Measurements from ENCODE around the gene ATP13A1.

Gene ATP13A1

GRCh38 chr19:19623383-19623782 lies 40.1 kb downstream of the ATP13A1 start:
- ATAC-seq, result no peak
- TF ChIP-seq TSHZ2 (CRISPR knock-in tag; IDR thresholded peaks at IDR 0.05), result no peak
- no peak for TF ChIP-seq GLIS3 (CRISPR knock-in tag; IDR thresholded peaks at IDR 0.05)
- no peak for TF ChIP-seq BACH2 (CRISPR knock-in tag; IDR thresholded peaks at IDR 0.05; ENCODE audit: borderline replicate concordance)
- no peak for TF ChIP-seq CREB5 (CRISPR knock-in tag; IDR thresholded peaks at IDR 0.05; ENCODE audit: low read depth)
- TF ChIP-seq CSDC2 (CRISPR knock-in tag; IDR thresholded peaks at IDR 0.05), result no peak
- no peak for TF ChIP-seq POU6F1 (CRISPR knock-in tag; IDR thresholded peaks at IDR 0.05; ENCODE audit: borderline replicate concordance, low read depth)
- TF ChIP-seq RARB (CRISPR knock-in tag; IDR thresholded peaks at IDR 0.05), result no peak
- TF ChIP-seq OSR1 (CRISPR knock-in tag; IDR thresholded peaks at IDR 0.05), result no peak
- TF ChIP-seq TCF4 (CRISPR knock-in tag; IDR thresholded peaks at IDR 0.05; ENCODE audit: borderline replicate concordance), result no peak
- TF ChIP-seq ZFP3 (CRISPR knock-in tag; IDR thresholded peaks at IDR 0.05), result no peak
- TF ChIP-seq CSRNP3 (CRISPR knock-in tag; IDR thresholded peaks at IDR 0.05), result no peak
- no peak for TF ChIP-seq TOX (CRISPR knock-in tag; IDR thresholded peaks at IDR 0.05; ENCODE audit: borderline replicate concordance)
- no peak for TF ChIP-seq ZFP30 (CRISPR knock-in tag; IDR thresholded peaks at IDR 0.05)
- no peak for TF ChIP-seq SNAI2 (CRISPR knock-in tag; IDR thresholded peaks at IDR 0.05)
- TF ChIP-seq ISL1 (CRISPR knock-in tag; IDR thresholded peaks at IDR 0.05), result no peak
- TF ChIP-seq ZNF8 (CRISPR knock-in tag; IDR thresholded peaks at IDR 0.05), result no peak

GRCh38 chr19:19619849-19620210 lies 43.6 kb downstream of the ATP13A1 start:
- TF ChIP-seq OSR1 (CRISPR knock-in tag; IDR thresholded peaks at IDR 0.05) (no peak), RARB (CRISPR knock-in tag; IDR thresholded peaks at IDR 0.05) (no peak), ZNF70 (CRISPR knock-in tag; IDR thresholded peaks at IDR 0.05) (no peak), ZC3H10 (CRISPR knock-in tag; IDR thresholded peaks at IDR 0.05) (no peak), ZFP30 (CRISPR knock-in tag; IDR thresholded peaks at IDR 0.05) (no peak), ISL1 (CRISPR knock-in tag; IDR thresholded peaks at IDR 0.05) (no peak), SNAI2 (CRISPR knock-in tag; IDR thresholded peaks at IDR 0.05) (no peak), BACH2 (CRISPR knock-in tag; IDR thresholded peaks at IDR 0.05; ENCODE audit: borderline replicate concordance) (no peak), POU6F1 (CRISPR knock-in tag; IDR thresholded peaks at IDR 0.05; ENCODE audit: borderline replicate concordance, low read depth) (no peak), ESRRG (CRISPR knock-in tag; IDR thresholded peaks at IDR 0.05) (no peak), TSHZ2 (CRISPR knock-in tag; IDR thresholded peaks at IDR 0.05) (no peak), ARNTL (CRISPR knock-in tag; IDR thresholded peaks at IDR 0.05; ENCODE audit: borderline replicate concordance, low read depth) (no peak), CSDC2 (CRISPR knock-in tag; IDR thresholded peaks at IDR 0.05) (no peak), ZFP3 (CRISPR knock-in tag; IDR thresholded peaks at IDR 0.05) (no peak), PPARA (CRISPR knock-in tag; IDR thresholded peaks at IDR 0.05; ENCODE audit: borderline replicate concordance) (no peak), TOX (CRISPR knock-in tag; IDR thresholded peaks at IDR 0.05; ENCODE audit: borderline replicate concordance) (no peak)
- ATAC-seq, result no peak
